HCT116 (cell line): Measurements from ENCODE around the gene KRTAP1-4. TPM values are rescaled to one million over a fixed set of nuclear protein-coding genes. Genes with fewer than 3 reads are reported as not detected.

ENCODE experiments used
- ATAC-seq: fragments of 200-7000 bp; cut with Tn5 transposase; 2 replicates; pipeline ENCODE4 v1.9.1; 2020; ENCODE audit warnings: mild to moderate bottlenecking, moderate library complexity
- BruUV-seq: library from RNA; stranded (reverse); fragments of 400-500 nt; replicated peaks from 2 replicates; lab custom pipeline; 2021; lab: Mats Ljungman, UMichigan
- CTCF ChIA-PET: fragments of 300-600 bp; sonication (Branson Sonifier 250); formaldehyde crosslinking; loops from one replicate; lab custom pipeline; 2021; ENCODE audit warnings: antibody characterized with exemption; lab: Charles Lee
- POLR2A ChIA-PET: fragments of 300-600, 350-600 bp; sonication (Branson Sonifier 250); formaldehyde crosslinking; loops from one replicate; lab custom pipeline; 2021; ENCODE audit warnings: antibody characterized with exemption; lab: Charles Lee
- RAD21 ChIA-PET, 2 experiments: fragments of 300-600 bp; sonication (Branson Sonifier 250); formaldehyde crosslinking; loops; one replicate each; lab custom pipeline; 2023; ENCODE audit warnings: low total read pairs in 2 of 2; ENCODE audit not compliant: uncharacterized antibody in 2 of 2, unreplicated experiment in 2 of 2, low non-redundant PET in 1 of 2; lab: Charles Lee
- DNase-seq: peaks from one replicate; pipeline ENCODE4 v3.0.0-alpha.2; 2010; ENCODE audit warnings: low read depth, low spot score
- H2AFZ ChIP-seq: fragments of 200-600 bp; shearing (Covaris generic), sonication (generic); 2 replicates; pipeline ENCODE4 v1.6.1; 2017; ENCODE audit warnings: low read depth, mixed run types, mixed read lengths, antibody characterized with exemption, low read length; ENCODE audit not compliant: poor library complexity, severe bottlenecking
- H3K27ac ChIP-seq: 2 replicates; pipeline ENCODE4 v1.5.1; 2012; ENCODE audit warnings: low read depth, low read length
- H3K27me3 ChIP-seq: fragments of 200-600 bp; sonication (generic); 2 replicates; pipeline ENCODE4 v1.6.1; 2016; ENCODE audit warnings: mixed run types, low read length, mixed read lengths; ENCODE audit not compliant: insufficient read depth
- H3K36me3 ChIP-seq, 2 experiments: fragments of 200-500 bp in 1 of 2; fragments of 200-600 bp in 1 of 2; sonication (Bioruptor generic) in 1 of 2; sonication (generic) in 1 of 2; 2 replicates each; pipeline versions ENCODE4 v1.5.1 to v1.6.1; 2014 to 2016; ENCODE audit warnings: low read length in 2 of 2, inconsistent platforms in 1 of 2, mixed read lengths in 1 of 2, mixed run types in 1 of 2; ENCODE audit not compliant: insufficient read depth in 2 of 2, control insufficient read depth in 1 of 2
- H3K4me1 ChIP-seq, 2 experiments: fragments of 200-600 bp in 1 of 2; sonication (generic) in 1 of 2; 2 replicates each; pipeline versions ENCODE4 v1.5.1 to v1.6.1; 2012 to 2017; ENCODE audit warnings: low read length in 2 of 2, inconsistent platforms in 1 of 2, mild to moderate bottlenecking in 1 of 2, mixed read lengths in 1 of 2, mixed run types in 1 of 2, moderate library complexity in 1 of 2; ENCODE audit not compliant: insufficient read depth in 2 of 2, control insufficient read depth in 1 of 2
- H3K4me2 ChIP-seq: fragments of 200-600 bp; sonication (generic); 2 replicates; pipeline ENCODE4 v1.6.1; 2017; ENCODE audit warnings: mixed run types, low read length, mixed read lengths
- H3K4me3 ChIP-seq, 2 experiments: fragments of 200-600 bp in 1 of 2; sonication (generic) in 1 of 2; replicated peaks in 1 of 2; 2 replicates each; pipeline ENCODE4 v1.5.1; 2011 to 2016; ENCODE audit warnings: low read length in 2 of 2, control low read depth in 1 of 2, low read depth in 1 of 2, mild to moderate bottlenecking in 1 of 2, mixed read lengths in 1 of 2, mixed run types in 1 of 2
- H3K79me2 ChIP-seq: fragments of 200-600 bp; sonication (generic); 2 replicates; pipeline ENCODE4 v1.6.1; 2017; ENCODE audit warnings: mild to moderate bottlenecking, mixed run types, low read length, moderate library complexity, mixed read lengths; ENCODE audit not compliant: insufficient read depth
- H3K9ac ChIP-seq: fragments of 200-600 bp; sonication (generic); 2 replicates; pipeline ENCODE4 v1.6.1; 2016; ENCODE audit warnings: low read length, mixed read lengths
- H3K9me2 ChIP-seq: fragments of 200-600 bp; sonication (generic), shearing (Covaris generic); 2 replicates; pipeline ENCODE4 v1.6.1; 2017; ENCODE audit warnings: mixed run types, mild to moderate bottlenecking, moderate library complexity; ENCODE audit not compliant: insufficient read depth
- H3K9me3 ChIP-seq, 2 experiments: fragments of 200-500 bp in 1 of 2; fragments of 200-600 bp in 1 of 2; sonication (Bioruptor generic) in 1 of 2; sonication (generic) in 1 of 2; 2 replicates each; pipeline ENCODE4 v1.6.1; 2014 to 2017; ENCODE audit warnings: low read length in 2 of 2, mixed read lengths in 2 of 2, inconsistent platforms in 1 of 2, low read depth in 1 of 2, mild to moderate bottlenecking in 1 of 2, mixed run types in 1 of 2, moderate library complexity in 1 of 2; ENCODE audit not compliant: control insufficient read depth in 1 of 2, insufficient read depth in 1 of 2
- H4K20me1 ChIP-seq: fragments of 200-600 bp; sonication (generic), shearing (Covaris generic); 2 replicates; pipeline ENCODE4 v1.6.1; 2017; ENCODE audit warnings: mixed run types, mild to moderate bottlenecking, moderate library complexity; ENCODE audit not compliant: insufficient read depth
- JUND ChIP-seq: IDR thresholded peaks from 2 replicates; pipeline ENCODE4 v1.6.1; 2012
- MAX ChIP-seq: IDR thresholded peaks from 2 replicates; pipeline ENCODE4 v1.6.1; 2012
- POLR2AphosphoS5 ChIP-seq: IDR thresholded peaks from 2 replicates; pipeline ENCODE4 v1.6.1; 2011; ENCODE audit warnings: mild to moderate bottlenecking, low read depth, low read length, moderate library complexity
- RAD21 ChIP-seq: IDR thresholded peaks from 2 replicates; pipeline ENCODE4 v1.6.1; 2012; ENCODE audit warnings: low read depth, mild to moderate bottlenecking
- REST ChIP-seq: IDR thresholded peaks from 2 replicates; pipeline ENCODE4 v1.6.1; 2012; ENCODE audit warnings: low read depth
- SRF ChIP-seq: IDR thresholded peaks from 2 replicates; pipeline ENCODE4 v1.6.1; 2012; ENCODE audit warnings: low read depth
- TCF7L2 ChIP-seq: IDR thresholded peaks from 2 replicates; pipeline ENCODE4 v1.7.0; 2011; ENCODE audit warnings: borderline replicate concordance, inconsistent platforms; ENCODE audit not compliant: insufficient read depth, insufficient read length; ENCODE audit errors: extremely low read depth
- ZFX ChIP-seq: fragments of 450-650 bp; IDR thresholded peaks from 2 replicates; pipeline ENCODE4 v1.6.1; 2017
- ZNF274 ChIP-seq: fragments of 200-500 bp; sonication (Bioruptor generic); IDR thresholded peaks from 2 replicates; pipeline ENCODE4 v1.6.1; 2014; ENCODE audit warnings: mild to moderate bottlenecking, low read depth, low read length, inconsistent platforms
- intact Hi-C: fragments of 100-400 bp; cut with micrococcal nuclease; formaldehyde crosslinking; loops from 2 replicates; pipeline ENCODE4 v1.10.0; 2022
- total RNA-seq: library from RNA; stranded (reverse); gene quantifications from one replicate; pipeline ENCODE4 v1.2.1, GENCODE V29; 2021; ENCODE audit not compliant: unreplicated experiment

KRTAP1-4 gene
- total RNA-seq, 1 experiment from 2014 or later, result not detected

GRCh38 chr17:40981115-40981514, 48.9 kb downstream of the KRTAP1-4 start:
- no peaks in the 10 kb centered on the region for H4K20me1 ChIP-seq
- ChIA-PET CTCF (no interaction called here), RAD21 (no interaction called here), POLR2A (no interaction called here)
- H3K4me1 ChIP-seq, result peaks cover 4% of the 10 kb centered on the region in 2 experiments; a peak in 3 of 4 replicates
- no peaks in the 10 kb centered on the region for H3K27me3 ChIP-seq
- H3K9me2 ChIP-seq, result no peaks in the 10 kb centered on the region
- intact Hi-C loops, result no loop called here
- no peak overlapping the region for H3K27ac ChIP-seq
- ATAC-seq (no peak), DNase-seq (no peak)
- no TSS peak for BruUV-seq
- H2AFZ ChIP-seq, result peak overlapping the region; percentile 48
- H3K36me3 ChIP-seq, result no peaks in the 10 kb centered on the region
- H3K4me2 ChIP-seq, result no peak overlapping the region
- TF ChIP-seq ZFX (no peak), RAD21 (no peak), TCF7L2 (no peak), POLR2AphosphoS5 (no peak), REST (no peak), MAX (no peak), SRF (no peak), ZNF274 (no peak), JUND (no peak)
- H3K79me2 ChIP-seq, result no peaks in the 10 kb centered on the region
- no peaks in the 10 kb centered on the region for H3K9me3 ChIP-seq
- no peak overlapping the region for H3K4me3 ChIP-seq
- no peak overlapping the region for H3K9ac ChIP-seq
